NCI-H524 (cell line): ENCODE measurements around the gene AGBL5.

Source experiments
- DNase-seq, 2 experiments: peaks; one replicate each; lab custom pipeline; 2025; lab: John Stamatoyannopoulos, UW

The AGBL5 gene

GRCh38 chr2:27050996-27051901, at the start of gene AGBL5:
Gene AGBL5 (plus strand): TSS chr2:27051668. CDS start chr2:27052959, 1,291 bp downstream.
- peak; percentile 97 to 98 for DNase-seq

GRCh38 chr2:27001950-27002349, 49.5 kb upstream of the AGBL5 start:
- DNase-seq: no peak

GRCh38 chr2:27003007-27003406, 48.5 kb upstream of the AGBL5 start:
- DNase-seq: no peak

- no peak for DNase-seq
These were observed 47.6 kb upstream of the AGBL5 start for GRCh38 chr2:27003857-27004256.

GRCh38 chr2:27006602-27007415, 44.7 kb upstream of the AGBL5 start:
- DNase-seq: no peak

- DNase-seq: no peak
These were observed 43.8 kb upstream of the AGBL5 start for GRCh38 chr2:27007416-27008374.

- DNase-seq: no peak
These were observed 42.8 kb upstream of the AGBL5 start for GRCh38 chr2:27008678-27009077.

- no peak for DNase-seq
These were observed 42.4 kb upstream of the AGBL5 start for GRCh38 chr2:27009083-27009482.

- no peak for DNase-seq
These were observed 41.8 kb upstream of the AGBL5 start for GRCh38 chr2:27009716-27010115.

GRCh38 chr2:27010139-27010538, 41.3 kb upstream of the AGBL5 start:
- no peak for DNase-seq

GRCh38 chr2:27013738-27014137, 37.7 kb upstream of the AGBL5 start:
- DNase-seq: no peak

GRCh38 chr2:27014771-27015433, 36.6 kb upstream of the AGBL5 start:
- peak in 1 of 2 experiments; percentile 26 for DNase-seq

- DNase-seq: peak; percentile 77 to 83
These were observed 34.6 kb upstream of the AGBL5 start for GRCh38 chr2:27016801-27017325.

GRCh38 chr2:27018142-27018541, 33.3 kb upstream of the AGBL5 start:
- DNase-seq: no peak

- no peak for DNase-seq
These were observed 32.0 kb upstream of the AGBL5 start for GRCh38 chr2:27019459-27019858.

- DNase-seq: no peak
These were observed 31.3 kb upstream of the AGBL5 start for GRCh38 chr2:27019931-27020855.

GRCh38 chr2:27021253-27022049, 30.0 kb upstream of the AGBL5 start:
- no peak for DNase-seq

GRCh38 chr2:27023740-27024139, 27.7 kb upstream of the AGBL5 start:
- DNase-seq: no peak

GRCh38 chr2:27024188-27024587, 27.3 kb upstream of the AGBL5 start:
- no peak for DNase-seq
